ENCODE data around the gene MSRB3. TPM values are rescaled to one million over a fixed set of nuclear protein-coding genes. Genes with fewer than 3 reads are reported as not detected.

The MSRB3 gene
- total RNA-seq, 4 donors from 2014 or later, result 21.7 to 56.9 (median 26.4) TPM

- H3K36me3 ChIP-seq, result no peaks in the 10 kb centered on the region
- H3K4me1 ChIP-seq, result peaks cover 0 to 5% (median 2%) of the 10 kb centered on the region in 4 donors
- no peaks in the 10 kb centered on the region for H3K27me3 ChIP-seq
- in situ Hi-C loops (cut with MboI; ENCODE audit: low pct_ligation_motif_present in 1 of 4, low pct_unique_long_range_greater_than_20kb in 1 of 4, low sequenced_read_pairs in 3 of 4) (no loop called here), intact Hi-C loops (cut with DNase I; ENCODE audit: low total_unique reads) (no loop called here)
- DNase-seq, result no peak
- 79 to 85% methylated on average over 3 of the region's 3 CpGs for WGBS, 2 donors (ENCODE audit: low coverage in 1 of 2)
- H3K9me3 ChIP-seq, result no peaks in the 10 kb centered on the region
- H3K27ac ChIP-seq, result no peak overlapping the region
- H3K4me3 ChIP-seq, result no peak overlapping the region
- TF ChIP-seq POLR2A (IDR thresholded peaks at IDR 0.05) (no peak), EP300 (IDR thresholded peaks at IDR 0.05; ENCODE audit: low read depth) (no peak)
- TF ChIP-seq, protein P1, sequence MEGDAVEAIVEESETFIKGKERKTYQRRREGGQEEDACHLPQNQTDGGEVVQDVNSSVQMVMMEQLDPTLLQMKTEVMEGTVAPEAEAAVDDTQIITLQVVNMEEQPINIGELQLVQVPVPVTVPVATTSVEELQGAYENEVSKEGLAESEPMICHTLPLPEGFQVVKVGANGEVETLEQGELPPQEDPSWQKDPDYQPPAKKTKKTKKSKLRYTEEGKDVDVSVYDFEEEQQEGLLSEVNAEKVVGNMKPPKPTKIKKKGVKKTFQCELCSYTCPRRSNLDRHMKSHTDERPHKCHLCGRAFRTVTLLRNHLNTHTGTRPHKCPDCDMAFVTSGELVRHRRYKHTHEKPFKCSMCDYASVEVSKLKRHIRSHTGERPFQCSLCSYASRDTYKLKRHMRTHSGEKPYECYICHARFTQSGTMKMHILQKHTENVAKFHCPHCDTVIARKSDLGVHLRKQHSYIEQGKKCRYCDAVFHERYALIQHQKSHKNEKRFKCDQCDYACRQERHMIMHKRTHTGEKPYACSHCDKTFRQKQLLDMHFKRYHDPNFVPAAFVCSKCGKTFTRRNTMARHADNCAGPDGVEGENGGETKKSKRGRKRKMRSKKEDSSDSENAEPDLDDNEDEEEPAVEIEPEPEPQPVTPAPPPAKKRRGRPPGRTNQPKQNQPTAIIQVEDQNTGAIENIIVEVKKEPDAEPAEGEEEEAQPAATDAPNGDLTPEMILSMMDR (IDR thresholded peaks at IDR 0.05), result no peak
Observed at GRCh38 chr12:65411171-65411570, 132.7 kb downstream of the MSRB3 start.

DNA sequence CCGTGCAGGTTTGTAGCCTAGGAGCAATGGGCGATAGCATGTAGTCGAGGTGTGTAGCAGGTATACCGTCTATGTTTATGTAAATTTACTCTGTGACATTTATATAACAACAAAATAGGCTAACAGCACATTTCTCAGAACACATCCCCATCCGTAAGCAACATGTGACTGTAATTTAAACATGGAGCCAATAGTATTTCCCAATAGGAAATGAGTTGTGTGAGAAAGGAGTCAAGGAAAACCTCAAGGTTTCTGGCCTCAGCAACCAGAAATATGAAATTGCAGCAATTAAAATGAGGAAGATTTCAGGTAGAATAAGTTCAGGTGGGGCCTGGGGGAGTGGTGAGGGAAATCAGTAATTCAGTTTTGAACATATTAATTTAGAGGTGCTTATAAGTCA is 136.0 kb downstream of the MSRB3 start:
- no peak for TF ChIP-seq EP300 (IDR thresholded peaks at IDR 0.05; ENCODE audit: low read depth)
- DNase-seq, result no peak
- Histone ChIP-seq H3K4me1 (peaks cover 0 to 5% (median 2%) of the 10 kb centered on the region in 4 donors), H3K27me3 (no peaks in the 10 kb centered on the region), H3K27ac (no peak overlapping the region), H3K36me3 (no peaks in the 10 kb centered on the region), H3K9me3 (no peaks in the 10 kb centered on the region), H3K4me3 (no peak overlapping the region)
- in situ Hi-C loops (cut with MboI; ENCODE audit: low pct_ligation_motif_present in 1 of 4, low pct_unique_long_range_greater_than_20kb in 1 of 4, low sequenced_read_pairs in 3 of 4) (no loop called here), intact Hi-C loops (cut with DNase I; ENCODE audit: low total_unique reads) (no loop called here)
- WGBS, 2 donors (ENCODE audit: low coverage in 1 of 2), result 80 to 94% methylated on average over 1 to 5 of the region's 5 CpGs

DNA sequence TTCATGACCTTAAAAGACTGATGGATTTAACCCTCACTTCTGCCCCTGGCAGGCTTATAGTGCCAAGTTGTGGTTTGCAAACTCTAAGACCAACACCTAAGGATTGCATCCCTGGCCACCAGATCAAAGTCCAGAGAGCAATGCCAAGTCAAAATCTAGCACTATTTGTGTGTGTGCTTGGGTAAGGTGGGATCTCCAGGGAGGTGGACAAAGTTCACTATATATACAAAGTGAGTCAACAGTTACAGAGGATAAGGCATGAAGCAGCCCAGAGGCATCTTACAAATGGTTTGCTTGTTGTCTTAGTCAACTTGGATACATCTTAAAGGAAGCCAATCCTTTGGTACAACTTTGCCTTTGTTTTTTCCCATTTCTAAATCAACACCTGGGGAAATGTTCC is 137.3 kb downstream of the MSRB3 start:
- Histone ChIP-seq H3K4me1 (no peaks in the 10 kb centered on the region), H3K27ac (no peak overlapping the region), H3K4me3 (no peak overlapping the region), H3K36me3 (no peaks in the 10 kb centered on the region), H3K27me3 (no peaks in the 10 kb centered on the region), H3K9me3 (peaks cover 0 to 4% of the 10 kb centered on the region in 2 donors)
- DNase-seq, result no peak
- in situ Hi-C loops (cut with MboI; ENCODE audit: low pct_ligation_motif_present in 1 of 4, low pct_unique_long_range_greater_than_20kb in 1 of 4, low sequenced_read_pairs in 3 of 4), result no loop called here
- intact Hi-C loops (cut with DNase I; ENCODE audit: low total_unique reads), result no loop called here
- TF ChIP-seq, protein P1 (IDR thresholded peaks at IDR 0.05), result no peak
- TF ChIP-seq EP300 (IDR thresholded peaks at IDR 0.05; ENCODE audit: low read depth) (no peak), POLR2A (IDR thresholded peaks at IDR 0.05) (no peak), POLR2AphosphoS5 (IDR thresholded peaks at IDR 0.05) (no peak)

GRCh38 chr12:65419284-65420072 is 141.0 kb downstream of the MSRB3 start:
- no peak for TF ChIP-seq POLR2A (IDR thresholded peaks at IDR 0.05)
- TF ChIP-seq EP300 (IDR thresholded peaks at IDR 0.05; ENCODE audit: low read depth), result no peak
- TF ChIP-seq, protein P1 (IDR thresholded peaks at IDR 0.05), result no peak
- no peak for TF ChIP-seq POLR2AphosphoS5 (IDR thresholded peaks at IDR 0.05)
- DNase-seq, result no peak
- intact Hi-C loops (cut with DNase I; ENCODE audit: low total_unique reads), result no loop called here
- Histone ChIP-seq H3K4me3 (no peak overlapping the region), H3K9me3 (peaks cover 6 to 17% of the 10 kb centered on the region in 2 donors), H3K27ac (no peak overlapping the region), H3K4me1 (no peaks in the 10 kb centered on the region), H3K27me3 (no peaks in the 10 kb centered on the region), H3K36me3 (no peaks in the 10 kb centered on the region)
- in situ Hi-C loops (cut with MboI; ENCODE audit: low pct_ligation_motif_present in 1 of 4, low pct_unique_long_range_greater_than_20kb in 1 of 4, low sequenced_read_pairs in 3 of 4), result no loop called here
- 85 to 94% methylated on average over 2 to 12 of the region's 12 CpGs for WGBS, 2 donors (ENCODE audit: low coverage in 1 of 2)

DNA sequence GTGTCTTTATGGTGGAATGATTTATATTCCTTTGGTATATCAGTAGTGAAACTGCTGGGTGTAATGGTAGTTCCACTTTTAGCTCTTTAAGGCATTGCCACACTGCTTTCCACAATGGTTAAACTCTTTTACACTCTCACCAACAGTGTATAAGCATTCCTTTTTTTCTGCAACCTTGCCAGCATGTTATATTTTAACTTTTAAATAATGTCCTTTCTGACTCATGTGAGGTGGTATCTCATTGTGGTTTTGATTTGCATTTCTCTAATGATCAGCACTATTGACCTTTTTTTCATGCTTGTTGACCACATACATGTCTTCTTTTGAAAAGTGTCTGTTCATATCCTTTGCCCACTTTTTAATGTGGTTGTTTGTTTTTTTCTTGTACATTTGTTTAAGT is 142.5 kb downstream of the MSRB3 start:
- Histone ChIP-seq H3K27me3 (no peaks in the 10 kb centered on the region), H3K4me3 (no peak overlapping the region), H3K27ac (no peak overlapping the region), H3K9me3 (peaks cover 6 to 26% of the 10 kb centered on the region in 2 donors), H3K36me3 (no peaks in the 10 kb centered on the region), H3K4me1 (no peaks in the 10 kb centered on the region)
- no peak for DNase-seq
- TF ChIP-seq POLR2A (IDR thresholded peaks at IDR 0.05) (no peak), POLR2AphosphoS5 (IDR thresholded peaks at IDR 0.05) (no peak), EP300 (IDR thresholded peaks at IDR 0.05; ENCODE audit: low read depth) (no peak)
- TF ChIP-seq, protein P1 (IDR thresholded peaks at IDR 0.05), result no peak
- in situ Hi-C loops (cut with MboI; ENCODE audit: low pct_ligation_motif_present in 1 of 4, low pct_unique_long_range_greater_than_20kb in 1 of 4, low sequenced_read_pairs in 3 of 4) (no loop called here), intact Hi-C loops (cut with DNase I; ENCODE audit: low total_unique reads) (no loop called here)
